OCI-LY7 (cell line): Measurements from ENCODE around the gene AGTRAP. TPM values are rescaled to one million over a fixed set of nuclear protein-coding genes. Genes with fewer than 3 reads are reported as not detected.

Experiments used
- BruUV-seq: library from RNA; stranded (reverse); fragments of 400-500 nt; replicated peaks from 2 replicates; lab custom pipeline; 2021; lab: Mats Ljungman, UMichigan
- CTCF ChIA-PET: fragments of 300-600 bp; sonication (Branson Sonifier 250); formaldehyde crosslinking; loops from one replicate; lab custom pipeline; 2022; ENCODE audit warnings: antibody characterized with exemption; ENCODE audit not compliant: unreplicated experiment; lab: Charles Lee
- POLR2A ChIA-PET: fragments of 300-600 bp; sonication (Branson Sonifier 250); formaldehyde crosslinking; loops from one replicate; lab custom pipeline; 2022; ENCODE audit warnings: antibody characterized with exemption; lab: Charles Lee
- DNase-seq: peaks from one replicate; pipeline ENCODE4 v3.0.0-alpha.2; 2015; ENCODE audit warnings: low spot score
- H2AFZ ChIP-seq: fragments of 200-600 bp; sonication (generic), shearing (Covaris generic); 2 replicates; pipeline ENCODE4 v1.6.1; 2014; ENCODE audit warnings: mild to moderate bottlenecking, antibody characterized with exemption, low read length, moderate library complexity
- H3K27ac ChIP-seq: fragments of 200-600 bp; sonication (generic); 2 replicates; pipeline ENCODE4 v1.5.1; 2014; ENCODE audit warnings: mixed run types, low read depth, mild to moderate bottlenecking, moderate library complexity, low read length, inconsistent platforms; ENCODE audit not compliant: poor library complexity, severe bottlenecking
- H3K36me3 ChIP-seq: fragments of 200-600 bp; sonication (generic); 2 replicates; pipeline ENCODE4 v1.6.1; 2014; ENCODE audit warnings: mild to moderate bottlenecking, antibody characterized with exemption, low read length, moderate library complexity, mixed read lengths; ENCODE audit not compliant: insufficient read depth
- H3K4me1 ChIP-seq: fragments of 200-600 bp; sonication (generic); 2 replicates; pipeline ENCODE4 v1.5.1; 2014; ENCODE audit warnings: mild to moderate bottlenecking, low read length; ENCODE audit not compliant: insufficient read depth, poor library complexity, severe bottlenecking
- H3K4me2 ChIP-seq: fragments of 200-600 bp; sonication (generic); 2 replicates; pipeline ENCODE4 v1.6.1; 2014; ENCODE audit warnings: mild to moderate bottlenecking, low read length
- H3K4me3 ChIP-seq: fragments of 200-600 bp; sonication (generic); 2 replicates; pipeline ENCODE4 v1.5.1; 2014; ENCODE audit warnings: mild to moderate bottlenecking, low read depth, low read length; ENCODE audit not compliant: poor library complexity, severe bottlenecking
- H3K79me2 ChIP-seq: fragments of 200-600 bp; sonication (generic); 2 replicates; pipeline ENCODE4 v1.6.1; 2016; ENCODE audit warnings: low read depth, mild to moderate bottlenecking, low read length, moderate library complexity, mixed read lengths; ENCODE audit not compliant: insufficient read depth
- H3K9me2 ChIP-seq: fragments of 200-600 bp; sonication (generic); 2 replicates; pipeline ENCODE4 v1.6.1; 2016; ENCODE audit warnings: mild to moderate bottlenecking, low read length, mixed read lengths; ENCODE audit not compliant: insufficient read depth
- H3K9me3 ChIP-seq: fragments of 200-600 bp; sonication (generic); 2 replicates; pipeline ENCODE4 v1.6.1; 2014; ENCODE audit warnings: mild to moderate bottlenecking, mixed run types, low read length, mixed read lengths
- H4K20me1 ChIP-seq: fragments of 200-600 bp; sonication (generic); 2 replicates; pipeline ENCODE4 v1.6.1; 2014; ENCODE audit warnings: mild to moderate bottlenecking, antibody characterized with exemption, low read length, moderate library complexity, mixed read lengths; ENCODE audit not compliant: insufficient read depth
- CTCF ChIP-seq: fragments of 200-600 bp; sonication (generic); conservative IDR thresholded peaks from 2 replicates; pipeline ENCODE4 v1.5.1; 2014; ENCODE audit warnings: mild to moderate bottlenecking, antibody characterized with exemption, low read length, moderate library complexity, mixed read lengths
- EZH2phosphoT487 ChIP-seq: fragments of 200-600 bp; sonication (generic); IDR thresholded peaks from 2 replicates; pipeline ENCODE4 v1.6.1; 2018; ENCODE audit warnings: low read depth, borderline replicate concordance, mild to moderate bottlenecking, mixed run types, antibody characterized with exemption, low read length, moderate library complexity, mixed read lengths
- intact Hi-C: fragments of 100-400 bp; cut with micrococcal nuclease; formaldehyde crosslinking; loops from one replicate; pipeline ENCODE4 v1.10.0; 2022; ENCODE audit not compliant: unreplicated experiment
- total RNA-seq, 2 experiments: library from RNA; depleted of rRNA in 1 of 2; stranded (reverse); fragments of >200 nt in 1 of 2; shearing (Covaris generic) in 1 of 2; gene quantifications; 2 replicates each; pipeline ENCODE4 v1.2.3, GENCODE V29; 2014 to 2022

The AGTRAP gene
- total RNA-seq, 2 experiments from 2014 or later, result 36.1 to 40.0 TPM

GRCh38 chr1:11787804-11788436 is 52.0 kb downstream of the AGTRAP start:
- Histone ChIP-seq H4K20me1 (no peaks in the 10 kb centered on the region), H3K27ac (no peak overlapping the region), H3K36me3 (0 out of 2 replicates have a peak, but pooled peaks cover 11% of the 10 kb centered on the region), H3K4me1 (peaks cover 33% of the 10 kb centered on the region), H3K9me2 (no peaks in the 10 kb centered on the region), H3K4me2 (no peak overlapping the region), H3K4me3 (no peak overlapping the region), H3K79me2 (no peaks in the 10 kb centered on the region), H3K9me3 (no peaks in the 10 kb centered on the region), H2AFZ (no peak overlapping the region)
- POLR2A ChIA-PET, result interaction anchor here (1.6 kb wide), 1 partner anchor 11 kb away, joined by 3 read pairs; no protein-coding TSS in a partner anchor
- no TSS peak for BruUV-seq
- intact Hi-C loops, result no loop called here
- CTCF ChIA-PET, result no interaction called here
- no peak for DNase-seq
- no peak for TF ChIP-seq EZH2phosphoT487
- no peak for TF ChIP-seq CTCF

DNA sequence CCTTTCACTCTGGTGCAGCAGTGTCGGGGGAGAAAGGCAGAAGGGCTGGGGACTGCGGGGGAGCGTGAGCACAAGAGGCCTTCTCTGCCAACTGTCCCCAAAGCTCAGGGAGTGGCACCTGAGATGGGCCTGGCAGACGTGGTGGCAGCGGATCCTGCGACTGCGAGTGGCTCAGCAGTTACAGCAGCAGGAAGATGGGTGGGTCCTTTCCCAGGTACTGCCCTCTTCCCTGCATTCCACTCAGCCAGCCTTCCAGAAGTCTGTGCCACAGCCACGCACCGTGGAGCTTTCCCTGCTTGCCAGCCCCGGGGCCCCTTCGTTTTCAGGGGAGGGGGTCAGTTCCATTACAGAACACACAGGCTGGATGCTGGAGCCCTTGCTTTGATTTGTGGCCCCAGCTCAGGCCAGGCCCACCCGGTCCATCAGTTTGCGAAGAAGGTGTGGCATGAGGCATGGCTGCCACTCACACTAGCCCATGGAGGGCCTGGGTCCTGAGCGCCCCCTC is 52.7 kb downstream of the AGTRAP start:
- DNase-seq, result no peak
- Histone ChIP-seq H3K9me2 (no peaks in the 10 kb centered on the region), H3K79me2 (no peaks in the 10 kb centered on the region), H3K27ac (no peak overlapping the region), H2AFZ (no peak overlapping the region), H3K9me3 (no peaks in the 10 kb centered on the region), H3K36me3 (peaks cover 13% of the 10 kb centered on the region; the same call in 1 of the 2 replicates), H3K4me3 (no peak overlapping the region), H3K4me1 (peaks cover 31% of the 10 kb centered on the region), H3K4me2 (no peak overlapping the region), H4K20me1 (no peaks in the 10 kb centered on the region)
- TF ChIP-seq EZH2phosphoT487, result no peak
- no peak for TF ChIP-seq CTCF
- BruUV-seq, result no TSS peak
- ChIA-PET POLR2A (interaction anchor here (1.6 kb wide), 1 partner anchor 12 kb away, joined by 3 read pairs; no protein-coding TSS in a partner anchor), CTCF (no interaction called here)
- intact Hi-C loops, result no loop called here
